ENCODE results near the gene CD74. TPM values are rescaled to one million over a fixed set of nuclear protein-coding genes. Genes with fewer than 3 reads are reported as not detected.

CD74 gene
- total and polyA plus RNA-seq, 12 donors: 120 to 2,270 (median 299) TPM

DNA sequence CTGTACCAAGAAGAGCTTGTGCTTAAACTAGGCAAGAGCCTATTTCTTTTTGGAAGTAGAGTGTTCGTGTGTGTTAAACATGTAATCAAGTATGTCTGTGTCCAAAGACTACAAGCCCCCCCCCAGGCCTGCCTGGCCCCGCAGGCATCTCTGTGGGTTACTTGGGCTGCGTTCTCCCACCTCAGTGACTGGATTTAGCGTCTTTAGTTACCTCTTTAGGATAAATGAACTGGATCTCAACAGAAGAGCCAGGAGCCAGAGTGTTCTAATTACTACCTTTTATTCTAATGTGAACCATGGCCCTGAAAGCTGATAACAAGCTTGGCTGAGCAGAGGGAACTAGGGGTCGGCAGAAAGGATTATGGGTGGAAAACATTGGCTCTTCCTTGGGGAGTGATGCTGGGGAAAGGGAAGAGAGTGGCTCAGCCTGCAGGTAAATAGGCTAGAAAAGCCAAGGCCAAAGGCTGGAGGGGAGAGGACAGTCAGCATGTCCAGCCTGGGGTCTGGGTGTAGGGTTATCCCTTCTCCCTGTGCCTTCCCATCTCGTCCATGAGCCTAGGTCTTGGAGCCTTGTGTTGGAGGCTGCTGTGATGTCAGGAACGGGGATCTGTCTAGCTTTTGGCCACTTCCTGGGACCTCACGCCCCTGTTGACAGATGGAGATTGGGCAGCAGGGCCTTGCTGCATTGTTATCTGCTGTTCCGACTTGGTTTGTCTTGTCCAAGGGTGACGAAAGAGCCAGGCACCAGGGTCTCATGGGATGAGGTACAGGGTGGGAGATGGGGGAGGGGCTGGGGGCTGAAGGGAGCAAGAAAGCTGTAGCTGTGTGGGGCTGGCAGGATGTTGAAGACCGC lies 11.1 kb downstream of the CD74 start:
- no peak for DNase-seq
- Histone ChIP-seq H3K27ac (no peak overlapping the region), H3K36me3 (peaks cover 0 to 100% (median 34%) of the 10 kb centered on the region in 9 donors), H3K9me3 (no peaks in the 10 kb centered on the region), H3K4me1 (peaks cover 0 to 32% (median 4%) of the 10 kb centered on the region in 9 donors), H3K27me3 (no peaks in the 10 kb centered on the region), H3K4me3 (no peak overlapping the region)
- TF ChIP-seq, protein P1, sequence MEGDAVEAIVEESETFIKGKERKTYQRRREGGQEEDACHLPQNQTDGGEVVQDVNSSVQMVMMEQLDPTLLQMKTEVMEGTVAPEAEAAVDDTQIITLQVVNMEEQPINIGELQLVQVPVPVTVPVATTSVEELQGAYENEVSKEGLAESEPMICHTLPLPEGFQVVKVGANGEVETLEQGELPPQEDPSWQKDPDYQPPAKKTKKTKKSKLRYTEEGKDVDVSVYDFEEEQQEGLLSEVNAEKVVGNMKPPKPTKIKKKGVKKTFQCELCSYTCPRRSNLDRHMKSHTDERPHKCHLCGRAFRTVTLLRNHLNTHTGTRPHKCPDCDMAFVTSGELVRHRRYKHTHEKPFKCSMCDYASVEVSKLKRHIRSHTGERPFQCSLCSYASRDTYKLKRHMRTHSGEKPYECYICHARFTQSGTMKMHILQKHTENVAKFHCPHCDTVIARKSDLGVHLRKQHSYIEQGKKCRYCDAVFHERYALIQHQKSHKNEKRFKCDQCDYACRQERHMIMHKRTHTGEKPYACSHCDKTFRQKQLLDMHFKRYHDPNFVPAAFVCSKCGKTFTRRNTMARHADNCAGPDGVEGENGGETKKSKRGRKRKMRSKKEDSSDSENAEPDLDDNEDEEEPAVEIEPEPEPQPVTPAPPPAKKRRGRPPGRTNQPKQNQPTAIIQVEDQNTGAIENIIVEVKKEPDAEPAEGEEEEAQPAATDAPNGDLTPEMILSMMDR (IDR thresholded peaks at IDR 0.05): no peak
- no peak for ATAC-seq
- WGBS, 2 donors: 67 to 73% methylated on average over 11 of the region's 11 CpGs
- intact Hi-C loops (cut with DNase I): loop anchor here in 1 of 10 donors (5.0 kb wide), 1 partner anchor 36 kb away; no protein-coding TSS in a partner anchor

DNA sequence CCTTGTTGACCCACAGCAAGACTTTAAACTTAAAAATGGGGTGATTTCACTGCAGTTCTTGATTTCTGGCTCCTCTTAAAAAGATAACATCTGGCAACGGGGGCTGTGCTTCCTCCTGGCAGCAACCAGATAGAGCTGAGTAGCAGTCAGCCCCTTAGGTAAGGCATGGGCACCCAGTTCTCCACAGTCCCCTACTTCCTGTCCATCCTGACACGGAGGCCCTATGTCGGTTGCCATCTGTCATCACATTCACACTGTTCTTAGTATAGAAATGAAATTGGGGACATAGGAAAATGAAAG lies 11.7 kb downstream of the CD74 start:
- WGBS, 2 donors: 40 to 50% methylated on average over 3 of the region's 3 CpGs
- intact Hi-C loops (cut with DNase I): loop anchor here in 1 of 10 donors (5.0 kb wide), 1 partner anchor 36 kb away; no protein-coding TSS in a partner anchor
- no peaks in the 10 kb centered on the region for H3K9me3 ChIP-seq
- TF ChIP-seq, protein P1 (IDR thresholded peaks at IDR 0.05): no peak
- H3K27ac ChIP-seq: no peak overlapping the region
- DNase-seq (no peak), ATAC-seq (no peak)
- peaks cover 0 to 100% (median 39%) of the 10 kb centered on the region in 9 donors for H3K36me3 ChIP-seq
- H3K27me3 ChIP-seq: no peaks in the 10 kb centered on the region
- peaks cover 0 to 32% (median 4%) of the 10 kb centered on the region in 9 donors for H3K4me1 ChIP-seq
- no peak overlapping the region for H3K4me3 ChIP-seq

DNA sequence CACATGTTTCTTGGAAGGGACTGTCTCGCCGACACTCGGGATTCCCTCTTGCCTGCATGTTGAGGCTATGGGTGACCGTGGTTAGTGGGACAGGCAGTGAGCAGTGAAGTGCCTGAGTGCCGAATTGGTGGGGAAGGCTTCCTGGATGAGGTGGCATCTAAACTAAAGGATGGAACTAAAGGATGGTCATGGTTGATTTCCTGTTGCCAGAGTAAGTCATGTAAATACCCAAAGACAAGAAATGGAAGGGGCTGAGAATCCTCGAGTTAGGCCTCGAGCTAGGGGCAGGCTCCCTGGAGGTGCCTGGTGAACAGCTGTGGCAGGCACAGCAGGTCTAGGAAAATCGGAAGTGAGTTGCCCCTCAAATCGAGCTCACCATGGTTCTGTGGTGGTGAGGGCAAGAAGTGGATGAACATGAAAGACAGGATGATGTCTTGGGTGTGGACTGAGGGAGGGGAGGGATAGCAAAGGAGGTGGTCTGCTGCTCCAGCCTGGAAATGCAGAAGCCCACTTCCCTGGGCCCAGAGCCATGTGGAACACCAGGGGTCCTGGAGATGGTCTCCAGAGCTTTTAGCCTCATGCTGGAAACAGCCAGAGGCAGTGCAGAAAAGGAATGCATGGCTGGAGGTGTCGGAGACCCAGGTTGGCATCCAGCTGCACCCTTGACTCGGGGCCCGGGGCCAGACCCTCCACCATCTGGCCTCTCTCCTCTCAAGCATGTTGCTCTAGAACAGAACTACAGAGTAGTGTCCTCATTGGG lies 12.2 kb downstream of the CD74 start:
- intact Hi-C loops (cut with DNase I): loop anchor here in 1 of 10 donors (5.0 kb wide), 1 partner anchor 37 kb away; no protein-coding TSS in a partner anchor
- H3K36me3 ChIP-seq: peaks cover 0 to 100% (median 40%) of the 10 kb centered on the region in 9 donors
- TF ChIP-seq, protein P1 (IDR thresholded peaks at IDR 0.05): no peak
- no peak overlapping the region for H3K27ac ChIP-seq
- 86 to 90% methylated on average over 12 of the region's 12 CpGs for WGBS, 2 donors
- peaks cover 0 to 29% (median 4%) of the 10 kb centered on the region in 9 donors for H3K4me1 ChIP-seq
- DNase-seq (no peak), ATAC-seq (peak in 2 of 8 donors; percentile 8 to 20)
- H3K4me3 ChIP-seq: no peak overlapping the region
- H3K27me3 ChIP-seq: no peaks in the 10 kb centered on the region
- H3K9me3 ChIP-seq: no peaks in the 10 kb centered on the region

DNA sequence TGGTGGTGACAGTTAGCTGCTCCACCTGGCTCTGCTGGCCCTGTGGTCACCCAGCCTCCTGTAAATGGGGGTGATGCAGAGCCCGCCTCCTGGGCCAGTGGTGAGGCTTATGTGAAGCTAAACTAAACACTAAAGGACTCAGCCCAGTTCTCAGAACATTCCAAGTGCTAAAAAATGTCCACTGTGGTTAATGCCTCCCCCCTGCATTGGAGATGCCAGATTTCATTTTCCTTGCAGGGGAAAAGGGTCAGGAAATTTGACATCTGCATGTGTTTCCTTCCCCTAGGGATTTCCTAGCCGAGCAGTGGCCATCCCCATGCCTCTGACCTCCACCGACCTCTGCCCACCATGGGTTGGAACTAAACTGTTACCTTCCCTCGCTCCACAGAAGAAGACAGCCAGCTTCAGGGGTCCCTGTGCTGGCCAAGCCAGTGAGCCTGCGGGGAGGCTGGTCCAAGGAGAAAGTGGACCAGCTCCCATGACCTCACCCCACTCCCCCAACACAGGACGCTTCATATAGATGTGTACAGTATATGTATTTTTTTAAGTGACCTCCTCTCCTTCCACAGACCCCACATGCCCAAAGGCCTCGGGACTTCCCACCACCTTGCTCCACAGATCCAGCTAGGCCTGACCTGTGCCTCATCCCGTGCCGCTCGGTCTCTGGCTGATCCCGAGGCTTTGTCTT lies 13.0 kb downstream of the CD74 start:
- Histone ChIP-seq H3K27me3 (no peaks in the 10 kb centered on the region), H3K4me3 (no peak overlapping the region), H3K27ac (no peak overlapping the region), H3K4me1 (peaks cover 0 to 22% (median 4%) of the 10 kb centered on the region in 9 donors), H3K36me3 (peaks cover 0 to 100% (median 47%) of the 10 kb centered on the region in 9 donors), H3K9me3 (no peaks in the 10 kb centered on the region)
- no peak for DNase-seq
- ATAC-seq: peak in 1 of 8 donors; percentile 10
- WGBS, 2 donors: 78 to 83% methylated on average over 11 of the region's 11 CpGs
- intact Hi-C loops (cut with DNase I): loop anchor here in 7 of 10 donors (5.0 kb wide), 2 partner anchors 33 to 38 kb away; no protein-coding TSS in a partner anchor
- TF ChIP-seq, protein P1 (IDR thresholded peaks at IDR 0.05): no peak
